IMR-90 (cell line): ENCODE results near the gene TP53BP2. TPM values are rescaled to one million over a fixed set of nuclear protein-coding genes. Genes with fewer than 3 reads are reported as not detected.
A peak's percentile ranks its signal among the peaks of the same experiment; 100 is the strongest.

Source experiments
- ATAC-seq: fragments of 200-7000 bp; cut with Tn5 transposase; 2 replicates; pipeline ENCODE4 v1.9.1; 2020; ENCODE audit warnings: low read depth, mild to moderate bottlenecking, moderate library complexity
- BruUV-seq: library from RNA; stranded (reverse); fragments of 400-500 nt; replicated peaks from 2 replicates; lab custom pipeline; 2021; lab: Mats Ljungman, UMichigan
- CTCF ChIA-PET: fragments of 300-600 bp; formaldehyde crosslinking; extraction: SDS; loops from one replicate; lab custom pipeline; 2021; ENCODE audit warnings: antibody characterized with exemption; lab: Yijun Ruan, JAX
- POLR2A ChIA-PET: fragments of 300-600 bp; sonication (Branson Sonifier 250); formaldehyde crosslinking; loops from one replicate; lab custom pipeline; 2022; ENCODE audit warnings: antibody characterized with exemption; ENCODE audit not compliant: unreplicated experiment; lab: Charles Lee
- DNase-seq: peaks from one replicate; pipeline ENCODE4 v3.0.0; 2013
- H2AFZ ChIP-seq: replicated peaks from 2 replicates; pipeline ENCODE3; 2013; ENCODE audit warnings: low read length, mild to moderate bottlenecking; ENCODE audit not compliant: poor library complexity
- H2AK5ac ChIP-seq: 2 replicates; pipeline ENCODE4 v1.6.1; 2013; ENCODE audit warnings: low read depth, low read length, inconsistent platforms
- H2AK9ac ChIP-seq: replicated peaks from 2 replicates; pipeline ENCODE3; 2013; ENCODE audit warnings: mild to moderate bottlenecking, low read depth, low read length, moderate library complexity; ENCODE audit not compliant: poor library complexity
- H2BK120ac ChIP-seq: 2 replicates; pipeline ENCODE4 v1.6.1; 2013; ENCODE audit warnings: low read depth, low read length, inconsistent platforms
- H2BK15ac ChIP-seq: 3 replicates; pipeline ENCODE4 v1.6.1; 2013; ENCODE audit warnings: low read depth, low read length, inconsistent platforms
- H2BK20ac ChIP-seq: 2 replicates; pipeline ENCODE4 v1.6.1; 2013; ENCODE audit warnings: low read depth, mild to moderate bottlenecking, inconsistent platforms, low read length, moderate library complexity
- H2BK5ac ChIP-seq: 2 replicates; pipeline ENCODE4 v1.6.1; 2013; ENCODE audit warnings: mild to moderate bottlenecking, low read depth, low read length, inconsistent platforms; ENCODE audit not compliant: poor library complexity, severe bottlenecking
- H3K14ac ChIP-seq: replicated peaks from 2 replicates; pipeline ENCODE4 v1.6.1; 2013; ENCODE audit warnings: low read depth, low read length, inconsistent platforms
- H3K18ac ChIP-seq: 2 replicates; pipeline ENCODE4 v1.6.1; 2013; ENCODE audit warnings: low read depth, low read length, control low read depth
- H3K23ac ChIP-seq: 2 replicates; pipeline ENCODE4 v1.6.1; 2013; ENCODE audit warnings: low read depth, low read length, inconsistent platforms
- H3K27ac ChIP-seq: 2 replicates; pipeline ENCODE4 v1.5.1; 2013; ENCODE audit warnings: mild to moderate bottlenecking, control low read depth, low read length; ENCODE audit not compliant: insufficient read depth
- H3K27me3 ChIP-seq: 2 replicates; pipeline ENCODE4 v1.6.1; 2013; ENCODE audit warnings: low read length; ENCODE audit not compliant: control insufficient read depth, insufficient read depth
- H3K36me3 ChIP-seq: 2 replicates; pipeline ENCODE4 v1.6.1; 2013; ENCODE audit warnings: low read length, mixed read lengths; ENCODE audit not compliant: control insufficient read depth, insufficient read depth
- H3K4ac ChIP-seq: 2 replicates; pipeline ENCODE4 v1.6.1; 2013; ENCODE audit warnings: low read depth, low read length, inconsistent platforms
- H3K4me1 ChIP-seq: 2 replicates; pipeline ENCODE4 v1.6.1; 2013; ENCODE audit warnings: low read length, mixed read lengths; ENCODE audit not compliant: control insufficient read depth, insufficient read depth
- H3K4me2 ChIP-seq: 2 replicates; pipeline ENCODE4 v1.6.1; 2013; ENCODE audit warnings: low read depth, mild to moderate bottlenecking, control low read depth, low read length, moderate library complexity
- H3K4me3 ChIP-seq: 2 replicates; pipeline ENCODE4 v1.5.1; 2013; ENCODE audit warnings: low read depth, mild to moderate bottlenecking, control low read depth, low read length, moderate library complexity; ENCODE audit not compliant: insufficient read depth
- H3K56ac ChIP-seq: 2 replicates; pipeline ENCODE4 v1.6.1; 2013; ENCODE audit warnings: low read length, inconsistent platforms; ENCODE audit not compliant: insufficient read depth; ENCODE audit errors: extremely low read depth
- H3K79me1 ChIP-seq, 2 experiments: 2 replicates each; pipeline ENCODE4 v1.6.1; 2013; ENCODE audit warnings: low read length in 2 of 2, inconsistent platforms in 1 of 2, low read depth in 1 of 2
- H3K9ac ChIP-seq: 2 replicates; pipeline ENCODE4 v1.6.1; 2013; ENCODE audit warnings: low read depth, low read length, control low read depth
- H3K9me1 ChIP-seq: 2 replicates; pipeline ENCODE4 v1.6.1; 2013; ENCODE audit warnings: low read length, inconsistent platforms; ENCODE audit not compliant: insufficient read depth
- H3K9me3 ChIP-seq: 2 replicates; pipeline ENCODE4 v1.6.1; 2013; ENCODE audit warnings: low read length; ENCODE audit not compliant: control insufficient read depth, insufficient read depth
- H4K20me1 ChIP-seq: 2 replicates; pipeline ENCODE4 v1.6.1; 2013; ENCODE audit warnings: low read length, inconsistent platforms; ENCODE audit not compliant: insufficient read depth
- H4K5ac ChIP-seq: 2 replicates; pipeline ENCODE4 v1.6.1; 2013; ENCODE audit warnings: mild to moderate bottlenecking, low read depth, low read length, control low read depth
- H4K8ac ChIP-seq, 2 experiments: 2 replicates each; pipeline ENCODE4 v1.6.1; 2013; ENCODE audit warnings: low read depth in 2 of 2, low read length in 2 of 2, control low read depth in 1 of 2, inconsistent platforms in 1 of 2
- H4K91ac ChIP-seq: 2 replicates; pipeline ENCODE4 v1.6.1; 2013; ENCODE audit warnings: low read depth, low read length, inconsistent platforms; ENCODE audit not compliant: insufficient read depth
- BHLHE40 ChIP-seq: fragments of 150-350 bp; IDR thresholded peaks from 2 replicates; pipeline ENCODE4 v1.6.1; 2016; ENCODE audit warnings: mild to moderate bottlenecking, low read depth, low read length
- CEBPB ChIP-seq: IDR thresholded peaks from 2 replicates; pipeline ENCODE4 v1.6.1; 2012; ENCODE audit warnings: low read depth, low read length, improper control_type of control experiment
- CHD1 ChIP-seq: IDR thresholded peaks from 2 replicates; pipeline ENCODE4 v1.6.1; 2012; ENCODE audit warnings: low read depth, low read length, improper control_type of control experiment
- FOS ChIP-seq: fragments of 150-350 bp; IDR thresholded peaks from 2 replicates; pipeline ENCODE4 v1.6.1; 2016; ENCODE audit warnings: low read depth, low read length
- MAZ ChIP-seq: IDR thresholded peaks from 2 replicates; pipeline ENCODE4 v1.6.1; 2012; ENCODE audit warnings: low read depth, mild to moderate bottlenecking, low read length, improper control_type of control experiment, moderate library complexity, borderline replicate concordance
- MXI1 ChIP-seq: IDR thresholded peaks from 2 replicates; pipeline ENCODE4 v1.6.1; 2012; ENCODE audit warnings: low read depth, mild to moderate bottlenecking, low read length, moderate library complexity, borderline replicate concordance
- NFE2L2 ChIP-seq: fragments of 150-350 bp; IDR thresholded peaks from 2 replicates; pipeline ENCODE4 v1.6.1; 2016; ENCODE audit warnings: low read depth, mild to moderate bottlenecking, low read length
- POLR2A ChIP-seq: IDR thresholded peaks from 2 replicates; pipeline ENCODE4 v1.6.1; 2012; ENCODE audit warnings: mild to moderate bottlenecking, low read depth, low read length
- RAD21 ChIP-seq: IDR thresholded peaks from 2 replicates; pipeline ENCODE4 v1.6.1; 2012; ENCODE audit warnings: low read length, improper control_type of control experiment
- RCOR1 ChIP-seq: IDR thresholded peaks from 2 replicates; pipeline ENCODE4 v1.6.1; 2012; ENCODE audit warnings: mild to moderate bottlenecking, low read length, improper control_type of control experiment; ENCODE audit not compliant: insufficient replicate concordance
- RFX5 ChIP-seq: IDR thresholded peaks from 2 replicates; pipeline ENCODE4 v1.8.0; 2012; ENCODE audit warnings: low read depth, mild to moderate bottlenecking, low read length, moderate library complexity
- SMC3 ChIP-seq: fragments of 150-350 bp; IDR thresholded peaks from 2 replicates; pipeline ENCODE4 v1.6.1; 2016; ENCODE audit warnings: low read depth, mild to moderate bottlenecking, antibody characterized with exemption, low read length, moderate library complexity
- WGBS, 2 experiments: methylation state at CpG; one replicate each; pipeline versions ENCODE4 v1.1.5 to v1.1.7; 2013; ENCODE audit warnings: missing lambda C conversion rate in 2 of 2; ENCODE audit not compliant: insufficient read length in 1 of 2; ENCODE audit errors: extremely low coverage in 2 of 2; 5-methylcytosine and 5-hydroxymethylcytosine counted together
- dilution Hi-C: fragments of 300-500 bp; cut with HindIII; formaldehyde crosslinking; loops from one replicate; pipeline ENCODE4 v1.14.3; 2018; ENCODE audit warnings: low sequenced_read_pairs; ENCODE audit not compliant: unreplicated experiment
- in situ Hi-C: fragments of 300-500 bp; cut with MboI; formaldehyde crosslinking; loops from 3 replicates; pipeline ENCODE4 v1.14.3; 2019; ENCODE audit warnings: low sequenced_read_pairs, inconsistent platforms, mixed read lengths
- intact Hi-C: fragments of 100-400 bp; cut with micrococcal nuclease; formaldehyde crosslinking; loops from 2 replicates; pipeline ENCODE4 v1.10.0; 2022
- polyA plus RNA-seq, 3 experiments: library from polyadenylated mRNA; depleted of rRNA; stranded (reverse); fragments of >200 nt; gene quantifications; 2 replicates each; pipeline ENCODE4 v1.2.3, GENCODE V29; 2012; ENCODE audit warnings: low replicate concordance in 1 of 3
- total RNA-seq: library from RNA; depleted of rRNA; stranded (reverse); fragments of >200 nt; gene quantifications from 2 replicates; pipeline ENCODE4 v1.2.3, GENCODE V29; 2012
- TF ChIP-seq, protein P1 (sequence below): conservative IDR thresholded peaks from 2 replicates; pipeline ENCODE4 v1.5.1; 2012; ENCODE audit warnings: mild to moderate bottlenecking, low read depth, low read length, improper control_type of control experiment
- TF ChIP-seq, protein P2 (sequence below): fragments of 150-350 bp; IDR thresholded peaks from 2 replicates; pipeline ENCODE4 v1.6.1; 2016; ENCODE audit warnings: low read depth, mild to moderate bottlenecking, low read length, moderate library complexity, borderline replicate concordance
- TF ChIP-seq, protein P3 (sequence below): fragments of 150-350 bp; IDR thresholded peaks from 2 replicates; pipeline ENCODE4 v1.6.1; 2017; ENCODE audit warnings: mild to moderate bottlenecking, antibody characterized with exemption, low read length, low read depth

Gene TP53BP2
- total and polyA plus RNA-seq, 2 of the 4 experiments (the other 2 are of a cell fraction) = 19.9 to 35.0 TPM

DNA sequence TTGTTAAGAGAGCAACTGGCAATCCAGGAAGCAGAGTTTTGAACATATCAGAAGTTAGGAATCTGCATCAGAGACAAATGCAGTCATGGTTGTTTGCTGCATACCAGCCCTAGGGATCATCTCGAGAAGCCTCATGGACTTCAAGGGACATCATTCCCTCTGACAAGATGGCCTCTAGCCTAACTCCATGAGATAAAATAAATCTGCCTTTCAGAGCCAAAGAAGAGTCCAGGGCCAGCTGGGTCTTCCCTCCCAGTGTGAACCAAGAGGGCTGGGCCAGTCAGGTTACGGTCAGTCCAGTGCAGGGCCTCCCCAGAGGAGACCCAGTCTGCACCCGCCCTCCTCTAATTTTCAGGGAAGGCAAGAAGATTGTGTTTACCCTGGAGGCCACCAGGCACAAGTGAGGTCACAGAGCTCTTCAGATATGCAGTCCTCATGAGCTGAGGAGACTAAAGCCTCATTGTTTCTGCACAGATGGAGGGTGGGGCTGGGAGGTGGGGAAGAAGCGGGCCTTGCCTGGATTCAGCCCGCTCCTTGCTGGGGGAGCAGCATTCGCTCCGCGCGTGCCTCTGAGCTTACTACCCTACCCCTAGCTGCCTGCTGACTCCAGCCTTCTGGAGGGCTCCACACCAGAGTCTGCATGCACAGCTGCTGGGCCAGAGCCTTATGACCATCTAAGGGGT lies 80.6 kb downstream of the TP53BP2 start:
- no peak overlapping the region for H3K4me3 ChIP-seq
- no peak overlapping the region for H3K4me2 ChIP-seq
- no TSS peak for BruUV-seq
- H2AFZ ChIP-seq = no peak overlapping the region
- H2BK5ac ChIP-seq = no peak overlapping the region
- TF ChIP-seq NFE2L2 (no peak), BHLHE40 (no peak), RFX5 (no peak), MAZ (no peak), SMC3 (no peak), RCOR1 (no peak), FOS (no peak), POLR2A (no peak), MXI1 (no peak), CHD1 (no peak), RAD21 (no peak), CEBPB (no peak)
- TF ChIP-seq, protein P1, sequence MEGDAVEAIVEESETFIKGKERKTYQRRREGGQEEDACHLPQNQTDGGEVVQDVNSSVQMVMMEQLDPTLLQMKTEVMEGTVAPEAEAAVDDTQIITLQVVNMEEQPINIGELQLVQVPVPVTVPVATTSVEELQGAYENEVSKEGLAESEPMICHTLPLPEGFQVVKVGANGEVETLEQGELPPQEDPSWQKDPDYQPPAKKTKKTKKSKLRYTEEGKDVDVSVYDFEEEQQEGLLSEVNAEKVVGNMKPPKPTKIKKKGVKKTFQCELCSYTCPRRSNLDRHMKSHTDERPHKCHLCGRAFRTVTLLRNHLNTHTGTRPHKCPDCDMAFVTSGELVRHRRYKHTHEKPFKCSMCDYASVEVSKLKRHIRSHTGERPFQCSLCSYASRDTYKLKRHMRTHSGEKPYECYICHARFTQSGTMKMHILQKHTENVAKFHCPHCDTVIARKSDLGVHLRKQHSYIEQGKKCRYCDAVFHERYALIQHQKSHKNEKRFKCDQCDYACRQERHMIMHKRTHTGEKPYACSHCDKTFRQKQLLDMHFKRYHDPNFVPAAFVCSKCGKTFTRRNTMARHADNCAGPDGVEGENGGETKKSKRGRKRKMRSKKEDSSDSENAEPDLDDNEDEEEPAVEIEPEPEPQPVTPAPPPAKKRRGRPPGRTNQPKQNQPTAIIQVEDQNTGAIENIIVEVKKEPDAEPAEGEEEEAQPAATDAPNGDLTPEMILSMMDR = no peak
- TF ChIP-seq, protein P2, sequence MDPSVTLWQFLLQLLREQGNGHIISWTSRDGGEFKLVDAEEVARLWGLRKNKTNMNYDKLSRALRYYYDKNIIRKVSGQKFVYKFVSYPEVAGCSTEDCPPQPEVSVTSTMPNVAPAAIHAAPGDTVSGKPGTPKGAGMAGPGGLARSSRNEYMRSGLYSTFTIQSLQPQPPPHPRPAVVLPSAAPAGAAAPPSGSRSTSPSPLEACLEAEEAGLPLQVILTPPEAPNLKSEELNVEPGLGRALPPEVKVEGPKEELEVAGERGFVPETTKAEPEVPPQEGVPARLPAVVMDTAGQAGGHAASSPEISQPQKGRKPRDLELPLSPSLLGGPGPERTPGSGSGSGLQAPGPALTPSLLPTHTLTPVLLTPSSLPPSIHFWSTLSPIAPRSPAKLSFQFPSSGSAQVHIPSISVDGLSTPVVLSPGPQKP = no peak
- TF ChIP-seq, protein P3, sequence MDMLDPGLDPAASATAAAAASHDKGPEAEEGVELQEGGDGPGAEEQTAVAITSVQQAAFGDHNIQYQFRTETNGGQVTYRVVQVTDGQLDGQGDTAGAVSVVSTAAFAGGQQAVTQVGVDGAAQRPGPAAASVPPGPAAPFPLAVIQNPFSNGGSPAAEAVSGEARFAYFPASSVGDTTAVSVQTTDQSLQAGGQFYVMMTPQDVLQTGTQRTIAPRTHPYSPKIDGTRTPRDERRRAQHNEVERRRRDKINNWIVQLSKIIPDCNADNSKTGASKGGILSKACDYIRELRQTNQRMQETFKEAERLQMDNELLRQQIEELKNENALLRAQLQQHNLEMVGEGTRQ = no peak
- no peak overlapping the region for H2AK5ac ChIP-seq
- WGBS, 2 experiments = 80% methylated on average over 1 of the region's 9 CpGs; no CpG with 5 or more reads in 1 of the 2 experiments
- peaks cover 25 to 51% of the 10 kb centered on the region in 2 experiments for H3K79me1 ChIP-seq
- intact Hi-C loops = no loop called here
- no peak overlapping the region for H2BK120ac ChIP-seq
- ChIA-PET POLR2A (no interaction called here), CTCF (no interaction called here)
- no peaks in the 10 kb centered on the region for H3K9me3 ChIP-seq
- H2BK20ac ChIP-seq = no peak overlapping the region
- no peak overlapping the region for H3K14ac ChIP-seq
- no peak overlapping the region for H3K4ac ChIP-seq
- H3K9me1 ChIP-seq = peaks cover 6% of the 10 kb centered on the region
- no peak overlapping the region for H2BK15ac ChIP-seq
- DNase-seq (peak; percentile 56), ATAC-seq (peak; percentile 56)
- no peak overlapping the region for H4K8ac ChIP-seq
- in situ Hi-C loops = no loop called here
- H3K4me1 ChIP-seq = peaks cover 7% of the 10 kb centered on the region
- H3K23ac ChIP-seq = no peak overlapping the region
- dilution Hi-C loops = no loop called here
- no peak overlapping the region for H3K27ac ChIP-seq
- H4K91ac ChIP-seq = no peak overlapping the region
- H3K18ac ChIP-seq = no peak overlapping the region
- H2AK9ac ChIP-seq = no peak overlapping the region
- H4K20me1 ChIP-seq = no peaks in the 10 kb centered on the region; the same call in 1 of the 2 replicates
- no peak overlapping the region for H4K5ac ChIP-seq
- no peaks in the 10 kb centered on the region for H3K27me3 ChIP-seq
- no peak overlapping the region for H3K56ac ChIP-seq
- no peak overlapping the region for H3K9ac ChIP-seq
- H3K36me3 ChIP-seq = peaks cover 67% of the 10 kb centered on the region
